ENCODE results near the gene ABLIM2.

DNA sequence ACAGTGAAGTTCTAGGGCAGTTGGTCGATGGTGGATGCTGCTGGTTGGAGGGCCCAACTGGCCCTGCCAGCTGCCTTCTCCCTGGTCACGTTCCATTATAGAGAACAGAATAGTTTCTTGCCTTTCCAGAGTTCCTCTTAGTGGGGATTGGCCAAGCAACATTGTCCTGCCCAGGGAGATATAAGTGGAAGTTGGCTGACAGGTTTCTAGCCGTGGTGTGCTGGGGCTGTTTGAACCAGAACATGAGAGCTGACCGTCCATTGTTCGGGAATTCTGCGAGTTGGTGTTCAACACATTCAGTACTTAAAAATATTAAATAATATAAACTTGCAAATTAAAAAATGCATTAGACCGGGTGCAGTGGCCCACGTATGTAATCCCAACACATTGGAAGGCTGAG is 215.4 kb downstream of the ABLIM2 start:
- TF ChIP-seq, protein P1, sequence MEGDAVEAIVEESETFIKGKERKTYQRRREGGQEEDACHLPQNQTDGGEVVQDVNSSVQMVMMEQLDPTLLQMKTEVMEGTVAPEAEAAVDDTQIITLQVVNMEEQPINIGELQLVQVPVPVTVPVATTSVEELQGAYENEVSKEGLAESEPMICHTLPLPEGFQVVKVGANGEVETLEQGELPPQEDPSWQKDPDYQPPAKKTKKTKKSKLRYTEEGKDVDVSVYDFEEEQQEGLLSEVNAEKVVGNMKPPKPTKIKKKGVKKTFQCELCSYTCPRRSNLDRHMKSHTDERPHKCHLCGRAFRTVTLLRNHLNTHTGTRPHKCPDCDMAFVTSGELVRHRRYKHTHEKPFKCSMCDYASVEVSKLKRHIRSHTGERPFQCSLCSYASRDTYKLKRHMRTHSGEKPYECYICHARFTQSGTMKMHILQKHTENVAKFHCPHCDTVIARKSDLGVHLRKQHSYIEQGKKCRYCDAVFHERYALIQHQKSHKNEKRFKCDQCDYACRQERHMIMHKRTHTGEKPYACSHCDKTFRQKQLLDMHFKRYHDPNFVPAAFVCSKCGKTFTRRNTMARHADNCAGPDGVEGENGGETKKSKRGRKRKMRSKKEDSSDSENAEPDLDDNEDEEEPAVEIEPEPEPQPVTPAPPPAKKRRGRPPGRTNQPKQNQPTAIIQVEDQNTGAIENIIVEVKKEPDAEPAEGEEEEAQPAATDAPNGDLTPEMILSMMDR (conservative IDR thresholded peaks at IDR 0.05; ENCODE audit: low read depth, low read length), result no peak
- no peak for TF ChIP-seq POLR2A (IDR thresholded peaks at IDR 0.05; ENCODE audit: low read depth, low read length)
- no peak for TF ChIP-seq MAFK (IDR thresholded peaks at IDR 0.05; ENCODE audit: low read depth, low read length)
- TF ChIP-seq SMC3 (IDR thresholded peaks at IDR 0.05; ENCODE audit: low read depth, low read length), result no peak
- TF ChIP-seq BHLHE40 (IDR thresholded peaks at IDR 0.05; ENCODE audit: low read depth, low read length), result no peak
- no peak for TF ChIP-seq MAZ (IDR thresholded peaks at IDR 0.05; ENCODE audit: borderline replicate concordance, low read depth, low read length)
